GM10266 (cell line): ENCODE data around the gene SATB2.

Experiments
- DNase-seq: peaks from one replicate; pipeline ENCODE4 v3.0.0; 2012; ENCODE audit errors: extremely low spot score
- CTCF ChIP-seq: IDR thresholded peaks from 2 replicates; pipeline ENCODE4 v1.5.1; 2012; ENCODE audit warnings: mild to moderate bottlenecking, low read depth; ENCODE audit not compliant: control insufficient read depth, insufficient read depth; ENCODE audit errors: missing control alignments

Gene SATB2

GRCh38 chr2:199461711-199462346 lies 4.1 kb upstream of the SATB2 start:
- DNase-seq: no peak
- no peak for TF ChIP-seq CTCF

- no peak for DNase-seq
- TF ChIP-seq CTCF: no peak
These were observed 3.3 kb upstream of the SATB2 start for GRCh38 chr2:199460846-199461710.

- no peak for TF ChIP-seq CTCF
- DNase-seq: no peak
These were observed 2.4 kb upstream of the SATB2 start for GRCh38 chr2:199460101-199460671.

GRCh38 chr2:199459286-199460100 lies 1.8 kb upstream of the SATB2 start:
- TF ChIP-seq CTCF: no peak
- DNase-seq: no peak

- DNase-seq: no peak
- no peak for TF ChIP-seq CTCF
These were observed 1.1 kb upstream of the SATB2 start for GRCh38 chr2:199458806-199459285.

GRCh38 chr2:199458009-199458805 lies 468 bp upstream of the SATB2 start:
- no peak for DNase-seq
- no peak for TF ChIP-seq CTCF
